HG03432 (cell line): ENCODE measurements around the gene NLRC5.

Experiments used
- ATAC-seq: cut with Tn5 transposase; IDR thresholded peaks from one replicate; pipeline ENCODE4 v1.9.1; 2021; ENCODE audit warnings: mild to moderate bottlenecking, moderate library complexity; ENCODE audit not compliant: unreplicated experiment

The NLRC5 gene

GRCh38 chr16:57021757-57022156, 32.4 kb downstream of the NLRC5 start:
- no peak for ATAC-seq

GRCh38 chr16:57022445-57022844, 33.1 kb downstream of the NLRC5 start:
- ATAC-seq, result no peak

GRCh38 chr16:57023541-57024249, 34.3 kb downstream of the NLRC5 start:
- ATAC-seq, result no peak

- no peak for ATAC-seq
These were observed 35.7 kb downstream of the NLRC5 start for GRCh38 chr16:57024894-57025680.

DNA sequence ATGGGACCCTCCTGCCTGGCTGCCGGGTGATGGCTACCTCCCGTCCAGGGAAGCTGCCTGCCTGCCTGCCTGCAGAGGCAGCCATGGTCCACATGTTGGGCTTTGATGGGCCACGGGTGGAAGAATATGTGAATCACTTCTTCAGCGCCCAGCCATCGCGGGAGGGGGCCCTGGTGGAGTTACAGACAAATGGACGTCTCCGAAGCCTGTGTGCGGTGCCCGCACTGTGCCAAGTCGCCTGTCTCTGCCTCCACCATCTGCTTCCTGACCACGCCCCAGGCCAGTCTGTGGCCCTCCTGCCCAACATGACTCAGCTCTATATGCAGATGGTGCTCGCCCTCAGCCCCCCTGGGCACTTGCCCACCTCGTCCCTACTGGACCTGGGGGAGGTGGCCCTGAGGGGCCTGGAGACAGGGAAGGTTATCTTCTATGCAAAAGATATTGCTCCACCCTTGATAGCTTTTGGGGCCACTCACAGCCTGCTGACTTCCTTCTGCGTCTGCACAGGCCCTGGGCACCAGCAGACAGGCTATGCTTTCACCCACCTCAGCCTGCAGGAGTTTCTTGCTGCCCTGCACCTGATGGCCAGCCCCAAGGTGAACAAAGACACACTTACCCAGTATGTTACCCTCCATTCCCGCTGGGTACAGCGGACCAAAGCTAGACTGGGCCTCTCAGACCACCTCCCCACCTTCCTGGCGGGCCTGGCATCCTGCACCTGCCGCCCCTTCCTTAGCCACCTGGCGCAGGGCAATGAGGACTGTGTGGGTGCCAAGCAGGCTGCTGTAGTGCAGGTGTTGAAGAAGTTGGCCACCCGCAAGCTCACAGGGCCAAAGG, 36.8 kb downstream of the NLRC5 start:
- no peak for ATAC-seq

DNA sequence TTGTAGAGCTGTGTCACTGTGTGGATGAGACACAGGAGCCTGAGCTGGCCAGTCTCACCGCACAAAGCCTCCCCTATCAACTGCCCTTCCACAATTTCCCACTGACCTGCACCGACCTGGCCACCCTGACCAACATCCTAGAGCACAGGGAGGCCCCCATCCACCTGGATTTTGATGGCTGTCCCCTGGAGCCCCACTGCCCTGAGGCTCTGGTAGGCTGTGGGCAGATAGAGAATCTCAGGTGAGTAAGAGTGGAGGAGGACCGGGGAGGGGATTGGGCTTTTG, 37.4 kb downstream of the NLRC5 start:
- ATAC-seq, result no peak

GRCh38 chr16:57027067-57027466, 37.7 kb downstream of the NLRC5 start:
- no peak for ATAC-seq

GRCh38 chr16:57028086-57028485, 38.7 kb downstream of the NLRC5 start:
- ATAC-seq, result no peak

DNA sequence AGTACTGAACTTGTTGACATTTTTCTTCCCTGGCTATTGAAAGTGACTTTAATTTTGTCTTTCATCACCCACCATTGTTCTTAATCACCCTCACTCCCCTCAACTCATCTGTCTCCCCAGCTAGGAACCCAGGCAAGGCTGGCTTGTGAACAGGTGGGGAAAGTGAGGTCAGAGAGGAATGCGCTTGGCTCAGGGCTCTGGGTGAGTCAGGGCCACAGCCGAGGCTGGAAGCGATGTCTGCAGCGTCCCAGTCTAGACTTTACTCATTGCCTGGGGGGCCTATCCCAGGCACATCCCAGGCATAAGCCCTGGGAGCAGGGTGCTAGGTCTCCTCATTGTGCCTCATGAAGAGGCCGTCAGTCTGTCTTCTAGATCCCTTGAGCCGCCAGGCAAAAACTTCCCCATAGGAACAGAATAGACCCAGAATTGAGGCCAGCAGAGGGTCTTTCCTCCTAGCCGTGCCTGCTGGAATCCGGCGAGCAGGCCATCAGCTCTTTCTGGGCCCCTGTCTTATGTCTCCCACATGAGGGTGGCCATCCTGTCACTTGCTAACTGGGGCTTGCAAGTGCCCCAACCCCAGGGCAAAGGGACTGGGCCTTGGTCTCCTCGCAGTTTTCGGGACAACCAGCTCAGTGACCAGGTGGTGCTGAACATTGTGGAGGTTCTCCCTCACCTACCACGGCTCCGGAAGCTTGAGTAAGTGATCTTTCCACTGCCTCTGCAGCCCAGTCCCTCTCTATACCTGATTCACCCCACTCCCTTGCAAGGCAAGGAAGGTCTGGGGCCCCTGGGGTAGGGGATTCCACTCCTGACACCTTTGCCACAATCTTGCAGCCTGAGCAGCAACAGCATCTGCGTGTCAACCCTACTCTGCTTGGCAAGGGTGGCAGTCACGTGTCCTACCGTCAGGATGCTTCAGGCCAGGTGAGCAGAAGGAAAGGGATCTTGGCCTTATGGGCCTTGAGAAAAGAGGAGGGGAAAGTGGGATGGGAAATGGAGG, 40.1 kb downstream of the NLRC5 start:
- ATAC-seq, result no peak

GRCh38 chr16:57030346-57030902, 41.1 kb downstream of the NLRC5 start:
- ATAC-seq, result no peak

DNA sequence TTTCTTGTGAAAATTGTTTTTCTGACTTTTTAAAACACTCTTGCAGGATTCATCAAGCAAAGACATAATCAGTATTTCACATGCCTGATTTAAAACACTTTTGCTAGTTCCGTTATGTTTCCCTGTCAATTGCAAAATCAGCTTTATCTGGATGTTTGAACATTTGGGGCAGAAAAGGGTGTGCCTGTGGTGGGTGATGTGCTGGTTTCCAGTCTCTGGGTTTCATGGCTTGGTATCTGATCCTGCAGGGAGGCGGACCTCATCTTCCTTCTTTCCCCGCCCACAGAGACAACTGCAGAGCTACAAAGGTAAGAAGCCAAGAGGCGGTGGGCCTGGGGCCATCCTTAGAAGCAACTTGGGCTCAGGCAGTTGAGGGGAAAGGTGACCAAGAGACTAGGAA, 41.8 kb downstream of the NLRC5 start:
- no peak for ATAC-seq

- no peak for ATAC-seq
These were observed 43.0 kb downstream of the NLRC5 start for GRCh38 chr16:57032346-57032745.

DNA sequence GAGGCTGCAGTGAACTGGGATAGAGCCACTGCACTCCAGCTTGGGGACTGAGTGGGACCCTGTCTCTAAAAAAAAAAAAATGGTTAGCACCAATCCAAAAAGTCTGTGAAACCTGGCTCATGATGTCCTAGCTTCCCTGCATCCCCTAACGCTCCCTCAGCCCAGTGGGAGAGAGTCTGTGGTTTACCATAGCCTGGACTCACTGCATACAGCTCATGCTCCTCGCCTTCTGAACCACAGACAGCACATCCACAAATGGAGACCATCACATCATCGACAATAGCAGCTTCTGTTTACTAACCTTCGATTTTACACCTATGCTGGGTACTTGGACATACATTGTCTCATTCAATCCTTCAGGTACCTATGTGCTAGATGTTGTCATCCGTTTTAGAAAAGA, 43.6 kb downstream of the NLRC5 start:
- no peak for ATAC-seq

DNA sequence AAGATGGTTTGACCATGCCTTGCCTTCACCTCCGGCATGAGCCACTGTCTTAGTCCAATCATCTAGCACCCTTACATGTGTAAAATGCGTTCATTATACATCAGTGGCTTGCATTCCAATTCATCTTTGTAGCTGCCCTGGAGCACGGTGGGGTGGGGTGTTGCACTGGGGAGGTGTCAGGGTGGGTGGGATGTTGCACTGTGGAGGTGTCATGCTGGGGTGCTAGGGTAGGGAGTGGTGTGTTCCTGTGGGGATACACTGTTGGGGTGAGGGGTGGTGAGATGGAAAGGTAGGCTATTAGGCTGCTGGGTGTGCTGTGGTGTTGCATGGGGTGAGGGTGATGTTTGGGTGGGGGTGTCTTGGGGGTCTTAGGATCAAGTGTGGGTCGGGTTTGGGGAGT, 47.0 kb downstream of the NLRC5 start:
- ATAC-seq, result no peak

DNA sequence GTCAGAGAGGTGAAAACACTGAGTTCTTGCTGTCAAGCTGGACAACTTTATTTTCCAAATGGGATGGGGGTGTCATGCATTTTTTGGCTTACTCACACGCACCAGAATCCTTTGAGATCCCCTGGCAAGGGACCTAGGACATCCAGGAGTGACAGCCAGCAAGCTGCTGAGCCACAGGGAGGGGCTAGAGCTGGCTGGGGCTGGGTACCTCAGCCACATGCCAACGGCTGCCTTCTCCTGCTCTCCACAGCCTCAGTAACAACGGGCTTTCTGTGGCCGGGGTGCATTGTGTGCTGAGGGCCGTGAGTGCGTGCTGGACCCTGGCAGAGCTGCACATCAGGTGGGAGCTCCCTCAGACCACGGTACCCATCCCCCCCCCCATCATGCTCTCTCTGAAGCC, 47.6 kb downstream of the NLRC5 start:
- no peak for ATAC-seq

GRCh38 chr16:57038166-57038565, 48.8 kb downstream of the NLRC5 start:
- no peak for ATAC-seq

DNA sequence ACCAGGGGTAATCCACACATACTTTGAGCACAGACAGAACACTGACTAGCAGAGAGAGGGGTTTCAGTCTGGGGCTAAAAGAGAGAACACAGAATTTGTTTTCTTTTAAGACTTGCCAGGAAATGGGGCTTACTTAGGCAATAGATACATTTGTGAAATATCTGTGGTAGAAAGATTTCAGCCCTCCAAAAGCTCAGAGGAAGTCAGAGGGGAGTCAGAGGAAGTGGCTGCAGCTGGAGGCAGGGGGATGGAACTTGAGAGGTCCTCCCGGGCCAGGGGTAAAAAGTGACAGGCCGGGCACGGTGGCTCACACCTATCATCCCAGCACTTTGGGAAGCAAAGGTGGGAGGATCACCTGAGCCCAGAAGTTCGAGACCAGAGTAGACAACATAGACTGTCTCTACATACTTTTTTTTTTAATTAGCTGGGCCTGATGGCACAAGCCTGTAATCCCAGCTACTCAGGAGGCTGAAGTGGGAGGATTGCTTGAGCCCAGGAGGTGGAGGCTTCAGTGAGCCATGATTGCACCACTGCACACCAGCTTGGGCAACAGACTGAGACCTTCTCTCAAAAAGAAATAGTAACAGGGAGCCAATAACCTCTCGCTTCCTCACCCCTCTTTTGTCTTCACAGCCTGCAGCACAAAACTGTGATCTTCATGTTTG, 49.9 kb downstream of the NLRC5 start:
- ATAC-seq, result no peak

- peak; percentile 32 for ATAC-seq
These were observed 52.1 kb downstream of the NLRC5 start for GRCh38 chr16:57041182-57042156.
